Kidney (tissue), 14 donors: ENCODE data around the gene CSAD. TPM values are rescaled to one million over a fixed set of nuclear protein-coding genes. Genes with fewer than 3 reads are reported as not detected.

ENCODE experiments used
- DNase-seq, 5 donors: peaks; one replicate each; pipeline ENCODE4 v3.0.0-alpha.2; 2013 to 2020
- FAIRE-seq: peaks from 2 replicates; lab custom pipeline; 2012; peaks lifted over from hg19 to GRCh38; lab: Jason Lieb, UNC
- H3K27ac ChIP-seq, 2 donors: one replicate each; pipeline ENCODE4 v1.7.0; 2013; ENCODE audit warnings: low read depth in 2 of 2, low read length in 2 of 2, inconsistent platforms in 1 of 2
- H3K27me3 ChIP-seq: one replicate; pipeline ENCODE4 v1.7.1; 2013; ENCODE audit warnings: low read length, inconsistent platforms; ENCODE audit not compliant: control insufficient read depth, insufficient read depth
- H3K36me3 ChIP-seq, 3 donors: one replicate each; pipeline versions ENCODE4 v1.7.0 to v1.7.1; 2013; ENCODE audit warnings: low read length in 3 of 3, control low read depth in 1 of 3, inconsistent platforms in 1 of 3; ENCODE audit not compliant: insufficient read depth in 3 of 3, control insufficient read depth in 2 of 3
- H3K4me1 ChIP-seq, 3 donors: one replicate each; pipeline versions ENCODE4 v1.7.0 to v1.7.1; 2013; ENCODE audit warnings: low read length in 3 of 3, inconsistent platforms in 1 of 3, low read depth in 1 of 3; ENCODE audit not compliant: control insufficient read depth in 2 of 3, insufficient read depth in 2 of 3
- H3K4me3 ChIP-seq, 3 donors: one replicate each; pipeline versions ENCODE4 v1.7.0 to v1.8.1; 2013; ENCODE audit warnings: low read length in 3 of 3, control low read depth in 1 of 3, inconsistent platforms in 1 of 3
- H3K9ac ChIP-seq, 3 donors: one replicate each; pipeline versions ENCODE4 v1.7.0 to v1.7.1; 2013; ENCODE audit warnings: low read length in 3 of 3, control low read depth in 1 of 3, inconsistent platforms in 1 of 3
- H3K9me3 ChIP-seq, 3 donors: one replicate each; pipeline versions ENCODE4 v1.7.0 to v1.7.1; 2013; ENCODE audit warnings: low read length in 3 of 3, control low read depth in 1 of 3, inconsistent platforms in 1 of 3; ENCODE audit not compliant: control insufficient read depth in 2 of 3, insufficient read depth in 1 of 3
- CTCF ChIP-seq: IDR thresholded peaks from 3 replicates; pipeline ENCODE4 v1.5.1; 2012; ENCODE audit warnings: mild to moderate bottlenecking, moderate library complexity, borderline replicate concordance; ENCODE audit not compliant: insufficient read depth; ENCODE audit errors: extremely low read depth
- intact Hi-C: fragments of 100-400 bp; cut with DNase I; formaldehyde crosslinking; loops from one replicate; pipeline ENCODE4 v1.11.1; 2022
- polyA plus RNA-seq: library from polyadenylated mRNA; stranded (reverse); fragments of 350-450 nt; fragmentation: Illumina TruSeq; extraction: RNeasy Lipid Tissue Mini Kit (QIAGEN cat#74804); gene quantifications from one replicate; pipeline ENCODE4 v1.2.3, GENCODE V29; 2014; ENCODE audit warnings: low read depth, low replicate concordance; ENCODE audit not compliant: insufficient read depth
- total RNA-seq: library from RNA; stranded (reverse); fragmentation: NEBNext Ultra II Directional; extraction: Animal tissue kit (Norgen Biotek cat#: 25700); gene quantifications from one replicate; pipeline ENCODE4 v1.2.1, GENCODE V29; 2021
- donor health status: control.
- donor health status: control.
- donor health status: control.
- donor health status: control.
- donor health status: control.
- donor health status: DM: yes; HTN: yes; CAD: no.
- donor health status: Normal renal cell carcinoma (clear cell type).

Gene CSAD
- total and polyA plus RNA-seq, 2 donors from 2014 or later, result 24.0 to 39.1 TPM

GRCh38 chr12:53186745-53187144, 6.0 kb upstream of the CSAD start:
- Histone ChIP-seq H3K36me3 (peaks cover 25 to 64% (median 43%) of the 10 kb centered on the region in 3 donors), H3K4me3 (no peak overlapping the region), H3K27ac (no peak overlapping the region), H3K27me3 (no peaks in the 10 kb centered on the region), H3K9ac (no peak overlapping the region), H3K9me3 (no peaks in the 10 kb centered on the region), H3K4me1 (peaks cover 10 to 22% (median 17%) of the 10 kb centered on the region in 3 donors)
- TF ChIP-seq CTCF, result no peak
- FAIRE-seq (no peak), DNase-seq (no peak)
- intact Hi-C loops, result no loop called here

DNA sequence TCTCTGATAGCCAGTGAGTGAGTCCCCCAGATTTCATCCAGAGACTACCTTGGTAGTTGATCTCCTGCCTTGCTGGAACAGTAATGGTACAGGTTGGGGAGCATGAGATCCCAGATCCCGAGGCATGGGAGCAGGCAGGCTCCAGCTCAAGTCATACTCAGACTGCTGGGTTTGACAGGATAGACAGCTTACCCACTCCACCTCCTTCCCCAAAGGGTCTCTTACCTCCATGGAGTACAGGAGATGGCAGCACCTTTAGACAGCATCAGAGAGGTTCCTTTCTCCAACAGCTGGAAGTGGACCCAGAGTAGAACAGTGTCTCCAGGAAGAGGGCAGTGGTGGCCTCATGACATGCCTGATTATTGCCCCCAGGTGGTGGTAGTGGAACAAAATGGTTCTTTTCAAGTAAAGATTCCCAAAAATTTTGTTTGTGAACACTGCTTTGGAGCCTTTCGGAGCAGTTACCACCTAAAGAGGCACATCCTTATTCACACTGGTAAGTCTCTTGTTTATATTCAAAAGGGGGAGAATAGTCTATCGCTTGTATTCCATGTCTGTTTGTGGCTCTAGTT, 4.9 kb upstream of the CSAD start:
- H3K9ac ChIP-seq, result no peak overlapping the region
- H3K4me1 ChIP-seq, result peaks cover 11 to 28% (median 21%) of the 10 kb centered on the region in 3 donors
- H3K4me3 ChIP-seq, result no peak overlapping the region
- H3K9me3 ChIP-seq, result no peaks in the 10 kb centered on the region
- H3K36me3 ChIP-seq, result peaks cover 25 to 65% (median 43%) of the 10 kb centered on the region in 3 donors
- no peak for TF ChIP-seq CTCF
- DNase-seq (no peak), FAIRE-seq (no peak)
- H3K27ac ChIP-seq, result no peak overlapping the region
- no peaks in the 10 kb centered on the region for H3K27me3 ChIP-seq
- intact Hi-C loops, result no loop called here

GRCh38 chr12:53184828-53185227, 4.1 kb upstream of the CSAD start:
- peak overlapping the region in 1 of 3 donors; percentile 31 for H3K9ac ChIP-seq
- no peak for DNase-seq
- no peaks in the 10 kb centered on the region for H3K9me3 ChIP-seq
- H3K27ac ChIP-seq, result no peak overlapping the region
- H3K36me3 ChIP-seq, result peaks cover 25 to 65% (median 43%) of the 10 kb centered on the region in 3 donors
- FAIRE-seq, result no peak
- no peaks in the 10 kb centered on the region for H3K27me3 ChIP-seq
- H3K4me3 ChIP-seq, result no peak overlapping the region
- intact Hi-C loops, result no loop called here
- TF ChIP-seq CTCF, result no peak
- H3K4me1 ChIP-seq, result peaks cover 11 to 24% (median 22%) of the 10 kb centered on the region in 3 donors

DNA sequence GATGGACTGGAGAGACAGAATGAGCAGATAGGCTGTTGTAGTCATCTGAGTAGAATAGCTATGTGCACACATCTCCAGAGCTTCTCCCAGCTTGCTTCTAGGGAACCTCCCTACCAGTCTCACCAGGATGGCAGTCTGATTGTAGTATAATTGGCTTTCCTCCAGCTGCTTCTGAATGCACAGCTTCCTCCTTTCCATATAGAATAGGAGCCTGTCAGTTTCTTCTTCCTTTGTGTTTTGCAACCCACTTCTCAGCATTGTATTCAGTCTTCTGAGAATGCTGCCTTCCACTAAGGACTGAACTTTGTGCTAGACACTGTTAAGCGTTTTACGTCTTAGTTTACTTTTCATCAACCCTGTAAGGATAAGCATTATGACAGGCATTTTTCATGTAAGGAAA, 2.2 kb upstream of the CSAD start:
- Histone ChIP-seq H3K4me1 (peaks cover 11 to 26% (median 24%) of the 10 kb centered on the region in 3 donors), H3K27ac (no peak overlapping the region), H3K36me3 (peaks cover 25 to 57% (median 36%) of the 10 kb centered on the region in 3 donors), H3K27me3 (no peaks in the 10 kb centered on the region), H3K9me3 (no peaks in the 10 kb centered on the region), H3K4me3 (peak overlapping the region in 2 of 3 donors; percentile 39 to 85), H3K9ac (no peak overlapping the region)
- no peak for TF ChIP-seq CTCF
- DNase-seq (no peak), FAIRE-seq (no peak)
- intact Hi-C loops, result no loop called here
